NCI-H446 (cell line): ENCODE measurements around the gene SIM2.

Experiments
- DNase-seq, 2 experiments: peaks; one replicate each; lab custom pipeline; 2025; lab: John Stamatoyannopoulos, UW

The SIM2 gene

DNA sequence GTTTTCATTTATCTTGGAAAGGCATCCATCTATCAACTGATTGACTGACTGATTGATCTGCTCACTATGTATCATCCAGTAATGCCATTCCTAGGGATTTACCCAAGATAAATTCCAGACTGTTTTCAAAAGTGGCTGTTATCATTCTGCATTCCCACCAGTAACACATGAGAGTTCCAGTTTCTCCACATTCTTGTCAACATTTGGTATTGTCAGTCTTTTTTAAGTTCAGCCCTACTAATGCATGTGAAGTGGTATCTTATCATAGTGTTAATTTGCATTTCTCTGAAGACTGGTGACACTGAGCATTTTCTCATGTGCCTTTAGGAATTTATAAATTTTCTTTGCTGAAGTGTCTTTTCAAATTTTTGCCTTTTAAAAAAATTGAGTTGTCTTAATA, 99.6 kb downstream of the SIM2 start:
- DNase-seq, result no peak
